ENCODE measurements around the gene RAVER1.

Gene RAVER1

DNA sequence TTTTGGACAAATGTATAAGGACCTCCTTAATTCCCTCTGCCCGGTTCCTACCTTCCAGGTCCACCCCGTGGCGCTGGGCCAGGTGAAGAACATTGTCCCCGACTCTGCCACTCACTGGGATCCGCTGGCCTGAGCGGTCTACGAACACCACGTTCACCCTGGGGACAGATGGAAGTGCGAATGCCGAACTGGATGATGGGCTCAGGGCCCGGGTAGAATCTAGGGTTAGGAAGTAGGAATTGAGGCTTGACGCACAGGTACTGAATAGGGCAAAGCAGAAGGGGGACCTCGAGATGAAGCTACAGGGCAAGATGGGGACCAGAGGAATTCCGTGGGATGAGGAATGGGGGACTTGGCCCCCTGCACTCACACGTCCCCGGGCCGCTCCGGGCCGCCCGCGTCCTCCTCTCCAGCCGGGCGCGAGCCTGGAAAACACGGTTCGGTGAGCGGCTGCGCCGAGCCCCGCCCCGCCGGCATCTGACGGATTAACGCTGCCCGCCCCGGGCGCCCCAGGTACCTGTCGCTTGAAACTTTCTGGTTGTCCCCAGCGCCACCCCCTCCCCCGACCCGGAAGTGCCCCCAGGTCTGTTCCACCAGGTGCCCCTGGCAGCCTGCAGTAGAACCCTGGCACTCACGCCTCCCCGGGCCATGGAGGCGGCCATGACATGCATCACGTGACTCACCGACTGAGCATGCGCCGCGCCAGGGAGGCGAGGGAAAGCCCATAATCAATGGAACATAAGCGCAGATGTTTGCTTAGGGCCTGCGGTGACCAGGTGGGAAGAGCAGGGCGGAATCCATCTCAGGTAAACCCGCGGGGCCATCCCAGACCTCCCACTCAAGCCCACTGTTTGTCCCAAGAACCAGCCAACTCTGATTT is 17.8 kb downstream of the RAVER1 start, which contains the start of gene FDX2:
Gene FDX2 (minus strand): TSS at position 681 of the 880 bp plus-strand sequence. CDS start 19 bp downstream, at position 662.
- no peak for TF ChIP-seq GATA3 (IDR thresholded peaks at IDR 0.05; ENCODE audit: low read depth, low read length)
- TF ChIP-seq GATA2 (IDR thresholded peaks at IDR 0.05; ENCODE audit: low read depth, low read length), result no peak

DNA sequence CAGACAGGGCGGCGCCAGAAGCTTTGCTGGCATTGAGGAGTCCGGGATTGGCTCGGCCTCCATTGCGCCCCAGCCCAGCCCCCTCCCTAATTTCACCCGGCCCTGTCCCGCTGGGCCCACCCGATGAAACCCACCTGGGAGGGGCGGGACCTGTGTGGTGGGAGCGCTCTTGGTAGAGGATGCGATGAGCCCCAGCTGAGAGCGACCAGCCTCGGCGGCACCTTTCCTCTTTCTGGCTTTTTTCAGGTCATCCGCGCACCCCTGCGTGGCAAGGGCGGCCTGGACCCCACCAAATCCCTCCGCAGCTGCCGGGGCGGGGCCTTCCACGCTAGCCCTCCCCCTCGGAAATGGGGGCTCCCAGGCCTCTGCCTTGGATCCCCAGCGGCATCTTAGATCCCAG is 23.9 kb downstream of the RAVER1 start, which contains the start of gene ZGLP1:
Gene ZGLP1 (minus strand): TSS at position 393 of the 400 bp plus-strand sequence.
- TF ChIP-seq GATA3 (IDR thresholded peaks at IDR 0.05; ENCODE audit: low read depth, low read length) (no peak), GATA2 (IDR thresholded peaks at IDR 0.05; ENCODE audit: low read depth, low read length) (no peak)

DNA sequence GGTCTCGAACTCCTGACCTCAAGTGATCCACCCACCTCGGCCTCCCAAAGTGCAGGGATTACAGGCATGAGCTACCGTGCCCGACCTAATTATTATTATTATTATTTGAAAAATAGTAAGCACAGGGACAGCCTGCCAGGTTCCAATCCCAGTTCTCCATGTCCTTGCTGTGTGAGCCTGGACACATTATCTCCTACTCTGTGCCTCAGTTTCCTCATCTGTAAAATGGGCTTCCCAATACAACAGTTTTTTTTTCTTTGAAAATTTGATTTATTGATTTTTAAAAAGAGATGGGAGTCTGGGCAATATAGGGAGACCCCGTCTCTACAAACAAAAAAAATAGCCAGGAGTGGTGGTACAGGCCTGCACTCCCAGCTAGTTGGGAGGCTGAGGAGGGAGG is 27.0 kb downstream of the RAVER1 start:
- TF ChIP-seq GATA2 (IDR thresholded peaks at IDR 0.05; ENCODE audit: low read depth, low read length) (no peak), GATA3 (IDR thresholded peaks at IDR 0.05; ENCODE audit: low read depth, low read length) (no peak)

DNA sequence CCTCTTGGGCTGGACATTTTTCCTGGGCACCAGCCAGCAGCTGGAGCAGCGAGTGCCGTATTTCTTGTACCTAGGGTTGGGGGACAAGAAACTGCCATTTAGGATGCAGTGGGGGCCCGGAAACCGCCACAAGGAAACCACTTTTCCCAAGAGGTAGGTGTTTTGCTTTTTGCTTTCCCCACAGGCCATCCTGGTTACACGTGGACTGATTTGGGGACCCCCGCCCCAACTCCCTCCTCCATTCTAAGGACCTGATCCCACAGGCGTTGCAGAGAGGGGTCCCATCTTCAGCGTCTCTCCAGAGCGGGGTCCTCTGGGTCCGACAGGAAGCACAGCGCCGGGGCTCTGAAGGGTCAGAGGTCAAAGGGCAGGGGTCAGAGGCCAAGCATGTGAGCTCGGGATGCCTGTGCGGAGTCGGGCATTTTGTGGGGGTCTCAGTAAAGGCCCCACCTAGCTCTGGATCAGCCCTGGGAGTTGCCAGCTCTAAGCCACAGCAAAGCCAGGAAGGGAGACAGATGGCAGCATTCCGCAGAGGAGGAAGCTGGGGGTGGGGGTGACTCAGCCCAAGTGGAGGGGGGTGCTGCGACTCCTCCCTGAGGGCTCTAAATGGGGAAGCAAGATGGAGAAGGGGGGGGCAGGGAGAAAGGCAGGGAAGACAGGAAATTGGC is 28.1 kb downstream of the RAVER1 start:
- TF ChIP-seq GATA3 (IDR thresholded peaks at IDR 0.05; ENCODE audit: low read depth, low read length), result no peak
- TF ChIP-seq GATA2 (IDR thresholded peaks at IDR 0.05; ENCODE audit: low read depth, low read length), result no peak

DNA sequence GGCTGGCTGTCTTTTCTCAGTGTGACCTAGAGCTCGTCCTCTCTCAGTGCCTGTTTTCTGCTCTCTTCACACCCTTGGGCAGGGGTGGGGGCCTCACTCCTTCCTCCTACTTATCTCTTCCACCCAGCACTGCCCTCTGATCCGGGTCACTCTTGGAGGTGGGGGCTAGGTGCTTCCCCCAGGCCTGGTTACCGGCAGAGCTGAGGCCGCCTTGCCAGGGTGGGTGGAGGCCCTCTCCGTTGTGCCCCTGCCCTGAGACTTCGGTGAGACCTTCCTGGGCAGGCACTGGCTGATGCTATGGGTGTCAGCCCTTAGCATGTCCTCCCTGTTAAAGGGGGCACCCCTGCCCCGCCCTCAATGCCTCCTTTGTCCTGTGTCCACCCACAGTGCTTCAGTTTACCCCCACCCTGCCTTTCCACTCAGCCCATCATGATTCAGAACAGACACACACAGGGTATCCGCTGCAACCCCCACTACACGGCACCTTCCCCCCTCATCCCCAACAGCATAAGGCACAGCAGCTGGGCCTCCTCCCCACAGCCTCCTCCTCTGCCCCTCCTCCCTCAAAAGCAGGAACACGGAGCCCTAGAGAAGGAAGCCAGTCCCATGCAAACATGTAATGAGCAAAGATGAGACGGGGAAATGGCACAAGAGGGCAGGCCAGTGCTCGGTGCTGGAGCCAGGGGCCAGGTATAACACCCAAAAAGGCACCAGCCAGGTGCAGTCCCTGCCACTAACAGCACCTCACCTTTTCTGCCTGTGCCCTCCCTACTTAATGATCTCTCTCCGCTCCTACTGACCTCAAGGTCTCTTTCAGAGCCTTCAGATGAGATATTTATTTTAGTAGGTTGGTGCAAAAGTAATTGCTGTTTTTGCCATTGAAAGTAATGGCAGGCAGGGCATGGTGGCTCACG is 33.5 kb downstream of the RAVER1 start:
- TF ChIP-seq GATA2 (IDR thresholded peaks at IDR 0.05; ENCODE audit: low read depth, low read length) (no peak), GATA3 (IDR thresholded peaks at IDR 0.05; ENCODE audit: low read depth, low read length) (no peak)

DNA sequence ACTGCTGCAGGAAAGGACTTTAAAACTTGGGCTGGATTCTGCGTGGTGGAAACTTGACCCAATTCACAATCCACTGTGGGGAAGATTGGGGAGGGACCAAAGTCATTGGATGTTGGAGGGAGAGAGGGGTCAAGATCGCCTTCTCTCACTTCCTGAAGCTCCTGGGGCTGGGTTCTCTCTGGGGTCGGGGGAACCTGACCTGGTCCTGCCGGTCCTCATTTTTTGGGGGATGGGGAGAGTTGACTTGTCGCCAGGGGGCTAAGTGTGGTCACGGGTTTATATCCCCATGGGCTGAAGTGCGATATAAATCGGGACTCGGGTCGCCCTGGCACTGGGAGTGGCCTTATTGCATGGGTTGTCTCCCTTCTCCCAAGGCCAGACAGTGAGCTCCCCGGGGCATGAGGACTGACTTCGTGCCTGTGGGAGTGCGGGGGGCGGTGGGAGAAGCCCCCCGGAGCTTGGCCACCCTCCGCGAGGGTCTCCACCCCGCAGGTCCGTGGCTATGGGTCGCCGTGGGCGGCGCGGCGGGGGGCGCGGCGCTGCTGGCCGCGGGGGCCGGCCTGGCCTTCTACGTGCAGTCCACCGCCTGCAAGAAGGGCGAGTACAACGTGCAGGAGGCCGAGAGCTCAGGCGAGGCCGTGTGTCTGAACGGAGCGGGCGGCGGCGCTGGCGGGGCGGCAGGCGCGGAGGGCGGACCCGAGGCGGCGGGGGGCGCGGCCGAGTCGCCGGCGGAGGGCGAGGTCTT is 37.3 kb downstream of the RAVER1 start:
- TF ChIP-seq GATA3 (IDR thresholded peaks at IDR 0.05; ENCODE audit: low read depth, low read length) (no peak), GATA2 (IDR thresholded peaks at IDR 0.05; ENCODE audit: low read depth, low read length) (no peak)

DNA sequence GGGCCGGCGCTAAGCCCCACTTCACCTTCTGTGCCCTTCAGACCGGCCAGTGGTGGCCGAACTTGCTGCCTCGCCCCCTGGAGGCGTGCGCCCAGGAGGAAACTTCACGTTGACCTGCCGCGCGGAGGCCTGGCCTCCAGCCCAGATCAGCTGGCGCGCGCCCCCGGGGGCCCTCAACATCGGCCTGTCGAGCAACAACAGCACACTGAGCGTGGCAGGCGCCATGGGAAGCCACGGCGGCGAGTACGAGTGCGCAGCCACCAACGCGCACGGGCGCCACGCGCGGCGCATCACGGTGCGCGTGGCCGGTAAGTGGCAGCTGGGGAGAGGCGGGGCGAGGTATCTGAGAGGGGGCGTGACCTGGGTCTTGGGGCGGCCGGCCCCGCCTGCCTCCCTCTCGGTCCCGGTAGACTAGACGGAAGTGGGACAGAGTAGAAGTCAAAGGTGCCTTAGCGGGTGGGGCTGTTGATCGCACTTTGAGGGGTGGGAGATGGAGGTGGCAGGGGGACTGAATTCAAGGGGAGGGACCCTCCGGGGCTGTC is 38.0 kb downstream of the RAVER1 start:
- TF ChIP-seq GATA3 (IDR thresholded peaks at IDR 0.05; ENCODE audit: low read depth, low read length), result no peak
- no peak for TF ChIP-seq GATA2 (IDR thresholded peaks at IDR 0.05; ENCODE audit: low read depth, low read length)

DNA sequence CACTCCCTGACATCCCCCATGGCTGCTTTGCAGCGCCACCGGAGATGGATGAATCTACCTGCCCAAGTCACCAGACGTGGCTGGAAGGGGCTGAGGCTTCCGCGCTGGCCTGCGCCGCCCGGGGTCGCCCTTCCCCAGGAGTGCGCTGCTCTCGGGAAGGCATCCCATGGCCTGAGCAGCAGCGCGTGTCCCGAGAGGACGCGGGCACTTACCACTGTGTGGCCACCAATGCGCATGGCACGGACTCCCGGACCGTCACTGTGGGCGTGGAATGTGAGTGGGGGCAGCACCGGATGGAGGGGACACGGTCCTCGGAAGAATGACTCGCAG is 39.0 kb downstream of the RAVER1 start:
- TF ChIP-seq GATA3 (IDR thresholded peaks at IDR 0.05; ENCODE audit: low read depth, low read length), result no peak
- no peak for TF ChIP-seq GATA2 (IDR thresholded peaks at IDR 0.05; ENCODE audit: low read depth, low read length)

DNA sequence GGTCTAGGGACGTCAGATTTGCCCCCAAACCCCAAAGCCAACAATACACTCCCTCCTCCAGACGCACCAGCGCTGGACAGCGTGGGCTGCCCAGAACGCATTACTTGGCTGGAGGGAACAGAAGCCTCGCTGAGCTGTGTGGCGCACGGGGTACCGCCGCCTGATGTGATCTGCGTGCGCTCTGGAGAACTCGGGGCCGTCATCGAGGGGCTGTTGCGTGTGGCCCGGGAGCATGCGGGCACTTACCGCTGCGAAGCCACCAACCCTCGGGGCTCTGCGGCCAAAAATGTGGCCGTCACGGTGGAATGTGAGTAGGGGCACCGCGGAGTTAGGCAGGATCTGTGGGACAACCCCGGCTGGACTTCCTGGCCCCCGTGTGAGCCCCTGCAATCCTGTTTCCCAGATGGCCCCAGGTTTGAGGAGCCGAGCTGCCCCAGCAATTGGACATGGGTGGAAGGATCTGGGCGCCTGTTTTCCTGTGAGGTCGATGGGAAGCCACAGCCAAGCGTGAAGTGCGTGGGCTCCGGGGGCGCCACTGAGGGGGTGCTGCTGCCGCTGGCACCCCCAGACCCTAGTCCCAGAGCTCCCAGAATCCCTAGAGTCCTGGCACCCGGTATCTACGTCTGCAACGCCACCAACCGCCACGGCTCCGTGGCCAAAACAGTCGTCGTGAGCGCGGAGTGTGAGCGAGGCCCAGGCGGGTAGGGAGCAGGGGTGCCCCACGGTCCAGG is 39.5 kb downstream of the RAVER1 start:
- TF ChIP-seq GATA3 (IDR thresholded peaks at IDR 0.05; ENCODE audit: low read depth, low read length) (no peak), GATA2 (IDR thresholded peaks at IDR 0.05; ENCODE audit: low read depth, low read length) (no peak)

DNA sequence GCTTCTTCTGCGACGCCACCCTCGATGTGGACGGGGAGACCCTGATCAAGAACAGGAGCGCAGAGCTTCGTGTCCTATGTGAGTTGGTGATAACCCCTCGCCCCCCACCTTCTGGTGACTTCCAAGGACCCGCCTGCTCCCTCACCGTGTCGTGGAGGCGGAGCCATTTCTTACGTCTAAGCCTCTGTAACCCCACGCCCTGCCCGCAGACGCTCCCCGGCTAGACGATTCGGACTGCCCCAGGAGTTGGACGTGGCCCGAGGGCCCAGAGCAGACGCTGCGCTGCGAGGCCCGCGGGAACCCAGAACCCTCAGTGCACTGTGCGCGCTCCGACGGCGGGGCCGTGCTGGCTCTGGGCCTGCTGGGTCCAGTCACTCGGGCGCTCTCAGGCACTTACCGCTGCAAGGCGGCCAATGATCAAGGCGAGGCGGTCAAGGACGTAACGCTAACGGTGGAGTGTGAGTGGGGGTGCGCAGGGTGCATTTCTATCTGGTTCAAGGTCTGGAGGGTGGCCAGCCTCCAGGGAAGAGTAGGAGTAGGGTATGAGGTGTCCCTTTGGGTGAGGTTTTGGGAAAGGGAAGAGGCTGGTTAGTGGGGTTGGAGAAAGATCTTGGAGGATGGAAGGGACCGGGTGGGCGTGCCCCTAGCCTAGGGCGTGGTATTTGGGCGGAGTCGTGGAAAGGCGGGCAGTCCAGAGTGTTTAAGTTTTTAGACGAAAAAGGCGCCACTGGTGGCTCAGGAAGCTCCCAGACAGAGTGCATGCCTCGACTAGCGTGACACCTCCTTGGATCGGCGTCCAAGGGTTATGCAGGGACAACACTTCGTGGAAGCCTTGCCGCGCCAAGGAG is 40.3 kb downstream of the RAVER1 start:
- TF ChIP-seq GATA3 (IDR thresholded peaks at IDR 0.05; ENCODE audit: low read depth, low read length), result no peak
- no peak for TF ChIP-seq GATA2 (IDR thresholded peaks at IDR 0.05; ENCODE audit: low read depth, low read length)

DNA sequence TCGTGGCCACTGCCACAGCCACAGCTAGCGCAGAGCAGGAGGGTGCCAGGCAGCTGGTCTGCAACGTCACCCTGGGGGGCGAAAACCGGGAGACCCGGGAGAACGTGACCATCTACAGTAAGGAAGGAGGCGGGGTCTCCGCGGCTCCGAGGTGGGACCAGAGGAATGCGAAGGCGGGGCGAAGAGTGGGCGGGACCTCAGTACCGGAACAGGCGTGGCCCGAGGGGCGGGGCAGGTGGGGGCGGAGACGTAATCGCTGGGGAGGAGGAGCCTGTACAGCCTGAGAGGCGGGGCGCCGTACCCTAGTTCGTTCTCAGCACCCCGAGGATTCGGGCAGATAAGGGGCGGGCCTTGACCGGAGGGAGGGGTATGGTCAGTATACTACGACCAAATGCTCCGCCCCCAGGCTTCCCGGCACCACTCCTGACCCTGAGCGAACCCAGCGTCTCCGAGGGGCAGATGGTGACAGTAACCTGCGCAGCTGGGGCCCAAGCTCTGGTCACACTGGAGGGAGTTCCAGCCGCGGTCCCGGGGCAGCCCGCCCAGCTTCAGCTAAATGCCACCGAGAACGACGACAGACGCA is 41.0 kb downstream of the RAVER1 start:
- no peak for TF ChIP-seq GATA2 (IDR thresholded peaks at IDR 0.05; ENCODE audit: low read depth, low read length)
- no peak for TF ChIP-seq GATA3 (IDR thresholded peaks at IDR 0.05; ENCODE audit: low read depth, low read length)
